HG02973 (cell line): ENCODE data around the gene PNCK.

ENCODE experiments used
- ATAC-seq: cut with Tn5 transposase; IDR thresholded peaks from one replicate; pipeline ENCODE4 v1.9.1; 2021; ENCODE audit warnings: moderate library complexity; ENCODE audit not compliant: unreplicated experiment

The PNCK gene

DNA sequence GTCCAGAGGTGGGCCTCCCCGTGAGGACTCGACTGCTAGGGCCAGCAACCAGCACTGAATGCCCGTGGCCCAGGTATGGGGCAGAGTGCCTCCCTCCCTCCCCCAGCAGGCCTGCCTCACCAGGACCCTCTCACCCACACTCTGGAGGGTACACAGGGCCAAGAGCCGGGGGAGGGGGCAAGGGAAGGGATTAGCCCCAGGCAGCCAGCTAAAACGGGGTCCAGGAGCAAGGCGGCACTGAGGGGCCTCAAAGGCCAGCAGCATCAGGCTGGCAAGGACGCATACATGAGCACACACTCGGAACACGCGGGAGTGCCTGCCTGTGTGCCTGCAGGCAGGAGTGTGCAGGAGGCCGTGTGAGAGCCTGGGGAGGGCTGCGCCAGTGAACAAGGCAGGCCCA is 44.9 kb downstream of the PNCK start:
- ATAC-seq, result no peak

DNA sequence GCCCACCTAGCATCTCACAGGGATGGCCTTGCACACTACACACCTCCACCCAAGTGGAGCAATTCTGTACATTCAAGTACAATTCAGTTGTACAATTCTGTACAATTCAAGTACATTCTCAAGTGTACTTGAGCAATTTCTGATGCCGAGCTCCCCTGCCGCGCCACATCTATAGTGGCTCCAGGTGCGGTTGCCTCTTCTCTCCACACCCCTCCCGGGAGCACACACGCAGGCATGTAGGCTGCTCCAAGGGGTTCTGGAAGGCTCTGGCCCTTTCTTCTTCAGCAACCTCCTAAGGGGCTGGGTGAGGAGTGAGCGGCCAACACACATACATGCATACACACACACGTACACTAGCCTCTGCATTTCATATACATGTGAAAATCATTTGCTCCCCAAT is 45.5 kb downstream of the PNCK start:
- no peak for ATAC-seq

DNA sequence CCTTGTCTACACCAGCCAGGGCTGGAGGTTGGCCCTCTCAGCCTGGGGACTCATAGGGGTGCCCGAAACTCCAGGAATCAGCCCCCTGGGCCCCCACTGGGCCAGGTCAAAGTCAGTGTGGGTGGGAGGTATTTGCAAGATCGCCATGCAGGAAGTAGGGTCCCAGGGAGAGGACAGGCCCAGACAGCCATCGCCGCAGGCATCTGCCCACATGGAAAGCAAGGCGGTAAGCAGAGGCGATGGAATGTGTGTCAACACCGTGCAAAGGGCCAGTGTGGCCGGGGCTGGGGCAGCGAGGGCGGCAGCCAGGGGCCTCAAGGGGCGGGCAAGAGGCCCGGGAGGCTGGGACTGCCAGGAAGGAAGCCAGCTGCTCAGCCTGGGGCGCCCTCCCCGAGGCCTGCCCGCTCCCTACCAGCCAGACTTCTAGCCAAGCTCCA is 45.9 kb downstream of the PNCK start:
- ATAC-seq, result no peak

DNA sequence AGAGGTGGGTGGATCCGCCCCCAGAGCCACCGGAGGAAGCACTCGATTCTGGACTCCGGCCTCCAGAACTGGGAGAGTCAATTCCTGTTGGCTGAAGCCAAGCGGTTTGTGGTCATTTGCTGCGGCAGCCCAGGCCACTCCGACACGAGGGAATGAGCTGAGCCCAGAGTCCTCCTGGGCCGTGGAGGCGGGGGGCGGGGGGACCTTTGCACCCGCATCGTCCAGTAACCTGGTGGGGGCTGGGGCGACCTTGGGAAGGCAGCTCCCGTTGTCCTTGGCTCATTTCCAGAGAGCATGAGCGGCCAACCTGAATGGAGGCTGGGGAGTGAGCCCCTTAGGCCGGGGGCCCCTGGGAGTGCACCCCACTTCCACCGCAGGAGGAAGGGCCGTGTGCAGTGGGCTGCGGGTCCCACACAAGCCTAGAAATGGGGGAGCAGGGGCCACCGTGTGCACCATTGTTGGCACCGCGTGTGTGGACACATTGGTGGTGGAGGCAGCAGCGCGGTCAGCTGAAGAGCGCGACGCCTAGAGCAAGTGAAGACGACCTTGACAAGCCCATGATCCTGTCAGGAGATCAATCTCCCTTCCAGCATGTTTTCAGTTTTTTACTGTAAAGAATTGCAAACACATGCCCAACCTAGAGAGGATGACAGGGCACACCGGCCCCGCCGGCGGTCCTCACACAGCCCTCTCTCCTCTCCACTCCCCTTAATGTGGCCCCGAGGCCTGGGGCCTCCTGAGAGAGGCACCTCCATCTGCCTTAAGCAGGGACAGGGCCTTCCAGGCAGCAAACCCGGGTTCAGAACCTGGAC is 46.5 kb downstream of the PNCK start:
- no peak for ATAC-seq

DNA sequence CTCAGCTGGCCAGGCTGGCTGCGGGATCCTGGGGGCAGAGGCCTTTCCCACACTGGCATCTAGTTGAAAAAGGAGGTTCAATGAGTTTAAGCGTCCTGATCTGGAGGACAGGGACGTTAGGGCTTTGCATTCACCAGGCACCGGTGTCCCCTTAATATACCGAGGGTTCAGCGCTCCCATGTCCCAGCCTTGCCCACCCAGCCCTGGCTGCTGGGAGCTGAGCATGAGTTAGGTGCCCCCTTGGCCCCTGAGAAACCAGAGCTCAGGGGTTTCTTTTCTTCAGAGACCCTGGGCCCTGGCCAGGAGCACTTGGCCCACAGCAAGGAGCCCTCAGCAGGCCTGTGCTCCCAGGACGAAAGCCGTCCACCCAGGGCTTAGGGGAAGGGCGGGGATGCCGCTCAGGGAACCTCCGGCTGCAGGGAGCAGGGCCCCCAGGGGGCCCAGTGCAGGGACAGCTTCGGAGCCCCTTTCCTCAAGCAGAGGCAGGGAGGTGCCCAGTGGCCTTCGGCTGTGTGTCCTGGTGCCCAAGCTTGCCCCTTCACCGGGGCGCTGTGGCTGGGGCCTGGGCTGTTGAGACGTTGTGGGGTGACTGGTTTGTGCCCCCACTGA is 47.5 kb downstream of the PNCK start:
- no peak for ATAC-seq

DNA sequence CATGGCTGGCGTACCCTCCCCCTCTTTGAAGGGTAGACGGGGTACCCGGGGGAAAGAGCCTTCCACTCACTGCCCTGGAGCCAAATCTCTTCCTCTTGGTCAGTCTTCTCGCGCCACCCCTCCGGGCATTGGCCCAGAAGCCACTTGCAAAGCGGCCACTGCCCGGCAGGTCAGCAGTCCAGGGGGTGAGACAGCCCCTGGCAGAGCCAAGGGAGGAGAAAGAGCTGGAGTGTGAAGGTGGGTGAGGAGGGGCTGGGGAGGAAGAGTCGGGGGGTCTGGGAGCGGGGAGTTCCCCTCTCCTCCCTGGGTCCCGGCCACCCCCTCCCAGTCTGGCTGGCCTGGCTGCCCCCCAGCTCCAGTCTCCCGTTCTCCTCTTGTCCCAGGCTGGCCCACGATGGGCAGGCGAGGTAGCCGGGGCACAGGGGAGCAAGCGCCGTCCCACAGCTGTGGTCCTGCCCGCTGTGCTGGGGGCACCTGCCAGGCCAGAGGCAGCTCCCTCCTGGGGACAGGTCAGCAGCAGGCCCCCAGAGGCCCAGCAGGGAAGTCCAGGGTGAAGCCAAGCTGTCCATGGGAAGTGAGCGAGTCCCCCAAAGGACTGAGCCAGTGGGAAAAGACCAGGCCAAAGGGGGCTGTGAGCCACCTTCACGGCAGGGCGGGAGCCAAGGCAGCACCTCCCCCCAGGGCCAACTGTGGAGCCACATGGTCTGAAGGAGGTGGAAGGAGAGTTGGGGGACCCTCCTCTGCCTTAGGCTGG is 48.2 kb downstream of the PNCK start:
- no peak for ATAC-seq

DNA sequence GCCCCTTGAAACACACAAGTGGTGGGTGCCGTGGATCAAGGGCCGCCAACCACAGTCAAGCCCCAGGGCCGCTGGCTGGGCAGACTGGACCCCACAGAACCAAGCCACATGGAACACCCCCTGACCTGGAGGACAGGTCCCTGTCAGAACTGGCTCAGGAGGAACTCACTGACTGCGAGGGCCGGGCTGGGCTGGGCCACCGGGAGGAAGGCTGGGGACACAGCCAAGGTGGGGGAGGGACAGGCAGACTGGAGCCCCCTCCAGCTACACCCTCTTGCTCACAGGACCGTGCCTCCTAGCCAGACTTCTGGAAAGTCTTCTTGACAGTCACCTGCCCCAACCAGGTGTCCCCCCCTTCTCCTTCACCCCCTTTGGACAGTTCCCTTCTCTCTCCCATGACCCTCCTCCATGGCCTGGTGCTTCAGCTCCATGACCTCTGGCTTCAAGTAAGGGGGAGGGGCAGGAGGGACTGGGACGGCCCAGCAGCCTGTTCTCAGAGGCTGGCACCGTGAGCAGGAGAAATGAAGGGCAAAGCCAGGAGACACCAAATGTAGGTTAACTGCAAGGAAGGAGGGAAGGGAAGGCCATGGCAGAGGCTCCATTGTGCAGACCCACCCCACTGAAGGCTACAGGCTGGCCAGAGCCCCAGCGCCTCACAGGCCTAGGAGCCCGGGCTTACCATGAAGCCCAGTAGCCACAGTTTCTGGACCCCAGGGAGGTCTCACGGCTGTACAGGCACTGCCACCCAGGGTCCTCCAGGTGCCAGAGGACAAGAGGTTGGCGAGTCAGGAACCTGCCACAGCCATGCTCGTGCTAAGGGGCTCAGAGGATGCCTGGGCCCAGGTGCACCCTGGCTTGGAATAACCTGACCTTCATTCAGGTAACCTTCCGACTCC is 49.2 kb downstream of the PNCK start:
- ATAC-seq, result no peak

DNA sequence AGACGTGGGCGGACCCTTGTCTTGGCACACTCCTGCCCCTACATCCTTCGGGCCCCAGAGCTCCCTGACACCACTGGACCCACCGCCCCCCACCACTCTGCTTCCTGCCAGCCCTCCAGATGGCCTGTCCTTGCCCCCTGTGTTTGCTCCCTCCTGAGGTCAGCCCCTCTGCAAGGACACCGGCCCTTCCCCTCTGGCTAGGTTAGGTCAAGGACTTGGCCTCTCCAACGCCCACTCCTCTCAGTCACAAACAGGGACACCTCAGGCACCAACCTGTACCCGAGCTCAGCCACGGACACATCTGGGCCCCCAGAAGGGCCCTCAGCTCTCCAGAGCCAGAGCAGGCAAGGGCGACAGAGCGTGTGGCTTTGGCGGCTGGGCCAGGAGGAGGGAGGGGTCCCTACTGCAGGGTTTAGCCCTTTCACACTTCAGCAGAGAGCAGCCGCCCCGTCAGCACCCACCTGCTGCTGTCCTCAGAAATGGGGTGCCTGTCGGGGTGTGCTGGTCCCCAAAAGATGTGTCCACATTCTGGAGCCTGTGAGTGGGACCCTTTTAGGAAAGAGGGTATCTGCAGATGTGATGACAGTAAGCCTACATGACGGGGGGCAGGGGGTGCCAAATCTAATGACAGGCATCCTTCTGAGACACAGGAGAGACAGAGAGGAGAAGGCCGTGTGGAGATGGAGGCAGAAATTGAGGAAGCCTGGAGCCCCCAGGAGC is 50.1 kb downstream of the PNCK start:
- ATAC-seq, result no peak

DNA sequence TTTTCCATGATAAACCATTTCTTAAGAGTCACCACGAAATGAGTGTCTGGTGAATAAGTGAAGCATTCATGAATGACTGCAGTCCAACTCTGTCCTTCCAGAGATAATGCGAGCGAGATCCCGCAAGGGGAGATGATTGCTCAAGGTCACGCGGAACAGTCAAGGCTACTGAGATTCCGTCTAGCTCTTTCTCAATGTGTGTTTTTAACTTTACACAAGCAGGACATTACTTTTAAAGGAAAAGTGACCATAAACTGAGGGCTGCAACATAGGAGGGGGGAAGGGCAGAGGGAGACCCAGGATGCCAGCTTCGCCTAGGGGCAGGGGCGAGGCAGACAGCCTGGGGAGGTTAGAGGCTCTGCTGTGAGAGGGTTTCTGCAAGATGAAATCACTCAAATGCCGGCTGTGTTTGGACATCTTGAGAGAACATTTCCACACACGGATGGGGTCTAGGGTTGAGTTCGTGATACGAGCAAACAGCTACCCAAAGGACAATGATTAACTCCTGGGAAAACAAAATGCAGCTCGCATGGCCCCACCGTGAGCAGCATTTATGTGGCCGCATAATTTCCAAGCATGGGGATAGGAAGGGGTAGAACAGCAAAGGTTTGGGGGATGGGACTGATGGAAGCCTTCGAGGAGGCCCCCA is 50.8 kb downstream of the PNCK start:
- ATAC-seq, result no peak

DNA sequence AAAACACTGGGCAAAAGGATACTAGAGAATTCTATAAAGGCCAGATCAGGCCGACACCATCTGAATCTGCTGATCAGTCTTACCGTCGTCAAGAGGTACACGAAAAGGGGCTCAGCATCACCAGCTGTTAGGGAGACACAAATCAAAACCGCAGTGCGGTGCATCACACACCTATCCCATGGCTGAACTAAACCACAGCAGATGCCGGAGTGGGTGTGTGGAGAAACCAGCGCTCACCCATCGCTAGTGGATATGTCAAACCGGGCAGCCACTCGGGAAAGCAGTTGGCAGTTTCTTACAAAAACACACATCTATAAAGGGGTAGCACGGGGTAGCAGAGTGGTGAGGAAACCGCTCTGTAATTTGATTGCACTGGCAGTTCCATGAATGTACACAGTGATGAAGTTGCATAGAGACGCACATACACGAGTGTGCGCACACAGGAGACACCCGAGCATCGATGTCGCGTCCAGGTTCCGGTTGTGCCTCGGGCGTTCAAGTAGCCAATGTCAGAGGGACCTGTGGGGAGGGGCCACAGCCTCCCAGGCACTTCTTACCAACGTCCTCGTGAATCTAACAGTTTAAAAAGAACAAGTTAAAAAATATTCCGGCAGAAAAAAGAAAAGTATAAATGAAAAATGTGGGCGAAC is 51.5 kb downstream of the PNCK start:
- ATAC-seq, result no peak

DNA sequence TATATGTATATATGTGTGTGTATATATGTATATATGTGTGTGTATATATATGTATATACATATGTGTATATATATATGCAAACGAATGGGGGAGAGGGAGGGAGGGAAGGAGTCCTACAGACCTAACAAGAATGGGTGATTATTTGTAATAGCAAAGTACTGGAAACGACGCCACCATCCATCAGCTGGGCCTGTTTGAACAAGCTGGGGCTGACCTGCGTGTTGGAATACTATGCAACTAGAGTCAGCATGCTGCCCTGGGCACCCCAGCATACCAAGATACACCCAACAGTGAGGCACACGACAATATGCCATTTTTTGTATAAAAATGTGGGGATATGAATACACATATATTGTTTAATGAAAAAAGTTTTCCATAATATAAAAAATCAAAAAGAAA is 53.0 kb downstream of the PNCK start:
- no peak for ATAC-seq
